Smooth muscle cell (in vitro differentiated cells): Measurements from ENCODE around the gene CIAO2B. TPM values are rescaled to one million over a fixed set of nuclear protein-coding genes. Genes with fewer than 3 reads are reported as not detected.

Source experiments
- DNase-seq: peaks from one replicate; lab custom pipeline; 2025; ENCODE audit not compliant: unreplicated experiment; lab: John Stamatoyannopoulos, UW
- H2AFZ ChIP-seq: fragments of 200-600 bp; sonication (generic); 2 replicates; pipeline ENCODE4 v1.6.0; 2016; ENCODE audit warnings: antibody characterized with exemption, low read depth, mild to moderate bottlenecking
- H3F3A ChIP-seq: fragments of 200-600 bp; sonication (generic); 2 replicates; pipeline ENCODE4 v1.6.0; 2017; ENCODE audit warnings: antibody characterized with exemption, low read depth
- H3K27ac ChIP-seq: fragments of 200-600 bp; sonication (generic); 2 replicates; pipeline ENCODE4 v1.5.1; 2016; ENCODE audit warnings: low read depth, mild to moderate bottlenecking
- H3K27me3 ChIP-seq: fragments of 200-600 bp; sonication (generic); 2 replicates; pipeline ENCODE4 v1.6.1; 2016; ENCODE audit warnings: low read depth, mild to moderate bottlenecking
- H3K36me3 ChIP-seq: fragments of 200-600 bp; sonication (generic); 2 replicates; pipeline ENCODE4 v1.5.1; 2016; ENCODE audit warnings: low read depth
- H3K4me1 ChIP-seq: fragments of 200-600 bp; sonication (generic); 2 replicates; pipeline ENCODE4 v1.5.1; 2016; ENCODE audit warnings: low read depth
- H3K4me2 ChIP-seq: fragments of 200-600 bp; sonication (generic); 2 replicates; pipeline ENCODE4 v1.6.0; 2016; ENCODE audit warnings: mild to moderate bottlenecking
- H3K4me3 ChIP-seq: fragments of 200-600 bp; sonication (generic); 2 replicates; pipeline ENCODE4 v1.5.1; 2016; ENCODE audit warnings: mild to moderate bottlenecking
- H3K79me2 ChIP-seq: fragments of 200-600 bp; sonication (generic); 2 replicates; pipeline ENCODE4 v1.6.0; 2016; ENCODE audit warnings: low read depth, mild to moderate bottlenecking
- H3K9ac ChIP-seq: fragments of 200-600 bp; sonication (generic); 2 replicates; pipeline ENCODE4 v1.6.0; 2016; ENCODE audit warnings: low read depth
- H3K9me3 ChIP-seq: fragments of 200-600 bp; sonication (generic); replicated peaks from 2 replicates; pipeline ENCODE4 v1.5.1; 2016; ENCODE audit warnings: low read depth
- H4K20me1 ChIP-seq: fragments of 200-600 bp; sonication (generic); 2 replicates; pipeline ENCODE4 v1.6.0; 2016; ENCODE audit warnings: low read depth
- WGBS: methylation state at CpG from one replicate; pipeline ENCODE4 v1.1.7; 2016; ENCODE audit warnings: low lambda C conversion rate; 5-methylcytosine and 5-hydroxymethylcytosine counted together
- polyA plus RNA-seq: library from polyadenylated mRNA; unstranded; fragments of >200 nt; fragmentation: Nextera tagmentation; extraction: Ambion mirVana; gene quantifications from 2 replicates; pipeline ENCODE4 v1.2.1, GENCODE V29; 2016
- total RNA-seq: library from RNA; depleted of rRNA; stranded (reverse); fragments of >200 nt; gene quantifications from 2 replicates; pipeline ENCODE4 v1.2.3, GENCODE V29; 2014
- TF ChIP-seq, protein P1 (sequence below): fragments of 200-600 bp; sonication (generic); IDR thresholded peaks from 2 replicates; pipeline ENCODE4 v1.5.1; 2017; ENCODE audit warnings: borderline replicate concordance, mild to moderate bottlenecking, antibody characterized with exemption; ENCODE audit not compliant: insufficient read depth, poor library complexity, severe bottlenecking

Gene CIAO2B
- total and polyA plus RNA-seq, 2 experiments from 2014 or later = 141 to 173 TPM

- H2AFZ ChIP-seq = no peak overlapping the region
- H3K79me2 ChIP-seq = no peaks in the 10 kb centered on the region
These were observed 20.5 kb downstream of the CIAO2B start for GRCh38 chr16:66913711-66914110.

DNA sequence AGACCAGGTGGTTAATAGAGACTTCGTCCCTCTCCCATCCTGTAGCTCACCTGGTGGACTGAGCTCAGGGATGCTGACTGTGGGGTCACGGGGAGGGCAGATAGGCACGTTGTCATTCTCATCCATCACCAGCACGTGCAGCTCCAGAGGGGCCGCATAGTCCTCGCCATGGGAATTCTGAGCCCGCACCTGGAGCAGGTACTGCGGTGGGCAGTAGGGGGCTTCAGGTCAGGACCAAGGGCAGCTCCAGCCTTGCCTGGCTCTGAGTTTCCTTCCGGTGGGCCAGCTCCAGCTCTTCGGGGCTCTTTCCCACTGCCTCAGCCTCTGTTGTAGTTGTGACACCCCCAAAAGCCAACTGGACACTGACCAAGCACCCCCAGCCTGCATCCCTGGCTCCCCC is 21.1 kb downstream of the CIAO2B start:
- Histone ChIP-seq H3K79me2 (no peaks in the 10 kb centered on the region), H3K27me3 (no peaks in the 10 kb centered on the region), H4K20me1 (no peaks in the 10 kb centered on the region), H2AFZ (no peak overlapping the region), H3K36me3 (no peaks in the 10 kb centered on the region), H3K4me2 (no peak overlapping the region), H3F3A (no peaks in the 10 kb centered on the region), H3K9me3 (no peaks in the 10 kb centered on the region), H3K27ac (no peak overlapping the region), H3K9ac (no peak overlapping the region), H3K4me1 (no peaks in the 10 kb centered on the region), H3K4me3 (no peak overlapping the region)
- WGBS = 47% methylated on average over 9 of the region's 10 CpGs
- DNase-seq = no peak
- TF ChIP-seq, protein P1, sequence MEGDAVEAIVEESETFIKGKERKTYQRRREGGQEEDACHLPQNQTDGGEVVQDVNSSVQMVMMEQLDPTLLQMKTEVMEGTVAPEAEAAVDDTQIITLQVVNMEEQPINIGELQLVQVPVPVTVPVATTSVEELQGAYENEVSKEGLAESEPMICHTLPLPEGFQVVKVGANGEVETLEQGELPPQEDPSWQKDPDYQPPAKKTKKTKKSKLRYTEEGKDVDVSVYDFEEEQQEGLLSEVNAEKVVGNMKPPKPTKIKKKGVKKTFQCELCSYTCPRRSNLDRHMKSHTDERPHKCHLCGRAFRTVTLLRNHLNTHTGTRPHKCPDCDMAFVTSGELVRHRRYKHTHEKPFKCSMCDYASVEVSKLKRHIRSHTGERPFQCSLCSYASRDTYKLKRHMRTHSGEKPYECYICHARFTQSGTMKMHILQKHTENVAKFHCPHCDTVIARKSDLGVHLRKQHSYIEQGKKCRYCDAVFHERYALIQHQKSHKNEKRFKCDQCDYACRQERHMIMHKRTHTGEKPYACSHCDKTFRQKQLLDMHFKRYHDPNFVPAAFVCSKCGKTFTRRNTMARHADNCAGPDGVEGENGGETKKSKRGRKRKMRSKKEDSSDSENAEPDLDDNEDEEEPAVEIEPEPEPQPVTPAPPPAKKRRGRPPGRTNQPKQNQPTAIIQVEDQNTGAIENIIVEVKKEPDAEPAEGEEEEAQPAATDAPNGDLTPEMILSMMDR = no peak

More at GRCh38 chr16:66913711-66914110, 20.5 kb downstream of the CIAO2B start:
- no peaks in the 10 kb centered on the region for H3K9me3 ChIP-seq
- no peaks in the 10 kb centered on the region for H3F3A ChIP-seq
- TF ChIP-seq, protein P1 = no peak
- DNase-seq = no peak
- no peaks in the 10 kb centered on the region for H3K4me1 ChIP-seq
- no peaks in the 10 kb centered on the region for H3K27me3 ChIP-seq
- H3K4me3 ChIP-seq = no peak overlapping the region
- H3K9ac ChIP-seq = no peak overlapping the region
- WGBS = 86% methylated on average over 4 of the region's 4 CpGs
- H4K20me1 ChIP-seq = no peaks in the 10 kb centered on the region
- H3K36me3 ChIP-seq = no peaks in the 10 kb centered on the region
- H3K4me2 ChIP-seq = no peak overlapping the region
- H3K27ac ChIP-seq = no peak overlapping the region

DNA sequence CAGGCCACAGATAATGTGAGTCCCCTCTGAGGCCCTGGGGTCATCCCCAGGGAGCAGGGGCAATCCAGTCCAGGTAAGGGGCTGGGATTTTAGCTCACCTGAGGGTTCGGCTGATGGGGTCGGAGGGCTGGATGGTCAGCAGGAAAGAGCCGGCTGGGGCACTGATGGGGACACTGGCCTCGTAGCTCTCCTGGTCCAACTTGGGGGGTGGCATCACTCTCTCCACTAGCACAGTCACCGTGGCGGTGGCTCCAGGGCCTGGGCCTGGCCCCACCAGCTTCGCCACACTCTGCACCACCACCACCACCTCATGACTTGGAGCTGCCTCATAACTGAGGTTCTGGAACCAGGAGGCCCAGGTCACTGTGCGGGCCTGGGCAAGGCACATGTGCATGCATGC is 22.4 kb downstream of the CIAO2B start:
- DNase-seq = no peak
- Histone ChIP-seq H3K9me3 (no peaks in the 10 kb centered on the region), H3K36me3 (no peaks in the 10 kb centered on the region), H3F3A (no peaks in the 10 kb centered on the region), H3K4me2 (no peak overlapping the region), H3K9ac (no peak overlapping the region), H4K20me1 (no peaks in the 10 kb centered on the region), H3K27me3 (no peaks in the 10 kb centered on the region), H3K4me3 (no peak overlapping the region), H3K27ac (no peak overlapping the region), H2AFZ (no peak overlapping the region), H3K4me1 (no peaks in the 10 kb centered on the region), H3K79me2 (no peaks in the 10 kb centered on the region)
- TF ChIP-seq, protein P1 = no peak
- 93% methylated on average over 5 of the region's 8 CpGs for WGBS

DNA sequence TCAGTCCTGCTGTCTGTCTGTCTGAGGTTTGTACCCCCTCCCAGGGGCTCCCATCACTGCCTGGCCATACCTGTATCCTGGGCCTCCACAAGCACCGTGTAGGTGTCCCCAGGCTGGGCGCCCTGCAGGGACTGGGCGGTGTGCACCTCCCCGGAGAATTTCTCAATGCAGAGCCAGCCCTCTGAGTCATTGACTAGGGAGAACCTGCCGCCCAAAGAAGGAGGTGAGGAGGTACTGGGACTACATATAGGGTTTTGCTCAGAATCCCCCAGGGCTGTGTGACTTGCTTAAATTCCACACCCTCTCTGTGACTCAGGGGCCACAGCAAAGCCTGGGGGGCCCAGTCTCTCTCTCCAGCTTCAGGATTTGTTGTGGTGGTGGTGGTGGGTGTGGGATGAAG is 23.1 kb downstream of the CIAO2B start:
- Histone ChIP-seq H3K4me2 (no peak overlapping the region), H3K79me2 (no peaks in the 10 kb centered on the region), H4K20me1 (no peaks in the 10 kb centered on the region), H3K9me3 (no peaks in the 10 kb centered on the region), H3K4me3 (no peak overlapping the region), H3K9ac (no peak overlapping the region), H2AFZ (no peak overlapping the region), H3K27ac (no peak overlapping the region), H3K4me1 (no peaks in the 10 kb centered on the region), H3F3A (no peaks in the 10 kb centered on the region), H3K36me3 (no peaks in the 10 kb centered on the region), H3K27me3 (no peaks in the 10 kb centered on the region)
- TF ChIP-seq, protein P1 = no peak
- no peak for DNase-seq
- WGBS = 64% methylated on average over 5 of the region's 5 CpGs
